GM18526 (cell line): ENCODE data around the gene MRPL27.

Experiments
- POLR2A ChIP-seq: IDR thresholded peaks from 3 replicates; pipeline ENCODE4 v1.6.1; 2011; ENCODE audit not compliant: insufficient read length; ENCODE audit errors: extremely low read depth

MRPL27 gene

GRCh38 chr17:50372758-50373556 lies at the start of gene MRPL27, which contains the start of gene EME1:
Gene MRPL27, minus strand, starts transcription at chr17:50373184. Its CDS starts 14 bp downstream, at chr17:50373170.
Gene EME1, plus strand, starts transcription at chr17:50373229. Its CDS starts 1,980 bp downstream, at chr17:50375209.
- peak; percentile 87 for TF ChIP-seq POLR2A

GRCh38 chr17:50422738-50423137 lies 49.8 kb upstream of the MRPL27 start:
- TF ChIP-seq POLR2A, result no peak

GRCh38 chr17:50421308-50422051 lies 48.5 kb upstream of the MRPL27 start:
- TF ChIP-seq POLR2A, result no peak

DNA sequence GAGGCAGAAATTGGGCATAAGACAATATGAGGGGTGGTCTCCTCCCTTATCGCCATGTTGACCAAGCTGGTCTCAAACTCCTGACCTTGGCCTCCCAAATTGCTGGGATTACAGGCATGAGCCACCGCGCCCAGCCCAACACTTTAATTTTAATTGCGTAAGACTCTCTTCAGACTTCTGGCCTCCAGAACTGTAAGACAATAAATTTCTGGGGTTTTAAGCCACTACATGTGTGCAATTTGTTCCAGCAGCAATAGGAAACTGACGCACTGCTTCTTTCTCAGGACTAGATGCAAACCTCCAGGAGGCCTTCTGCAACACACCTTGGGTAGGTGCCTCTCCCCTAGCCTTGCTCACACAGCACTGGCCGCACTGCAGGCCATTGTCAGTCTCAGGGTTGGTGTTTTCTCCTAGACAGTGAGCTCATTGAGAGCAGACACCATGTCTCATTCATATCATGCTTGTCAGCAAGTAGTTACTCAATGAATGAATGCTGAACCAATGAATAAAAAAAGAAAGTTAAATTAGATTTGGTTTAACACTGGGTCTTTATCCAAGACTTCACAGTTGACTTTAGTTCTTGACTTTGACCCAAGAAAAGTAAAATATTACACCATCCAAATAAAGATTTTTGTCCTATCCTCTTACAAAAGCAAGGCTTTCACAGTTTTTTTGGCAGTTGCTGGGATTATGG lies 47.6 kb upstream of the MRPL27 start:
- TF ChIP-seq POLR2A, result no peak

- no peak for TF ChIP-seq POLR2A
Observed at GRCh38 chr17:50414808-50415207, 41.8 kb upstream of the MRPL27 start.

GRCh38 chr17:50412188-50412732 lies 39.3 kb upstream of the MRPL27 start:
- TF ChIP-seq POLR2A, result no peak

DNA sequence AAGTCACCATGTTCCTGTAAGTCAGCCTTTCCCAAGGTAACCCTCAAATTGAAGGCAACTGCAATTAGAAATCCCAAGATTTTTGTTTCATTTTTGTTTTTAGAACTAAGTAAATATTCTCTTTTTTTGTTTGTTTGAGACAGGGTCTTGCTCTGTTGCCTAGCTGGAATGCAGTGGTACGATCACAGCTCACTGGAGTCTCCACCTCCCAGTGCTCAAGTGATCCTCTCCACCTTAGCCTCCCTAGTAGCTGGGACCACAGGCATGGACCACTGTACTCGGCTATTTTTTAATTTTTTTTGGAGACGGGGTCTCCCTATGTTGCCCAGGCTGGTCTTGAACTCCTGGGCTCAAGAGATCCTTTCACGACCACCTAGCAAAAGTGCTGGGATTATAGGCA lies 34.9 kb upstream of the MRPL27 start:
- no peak for TF ChIP-seq POLR2A

GRCh38 chr17:50406578-50406977 lies 33.6 kb upstream of the MRPL27 start:
- no peak for TF ChIP-seq POLR2A

GRCh38 chr17:50397919-50398285 lies 24.9 kb upstream of the MRPL27 start:
- TF ChIP-seq POLR2A, result no peak

DNA sequence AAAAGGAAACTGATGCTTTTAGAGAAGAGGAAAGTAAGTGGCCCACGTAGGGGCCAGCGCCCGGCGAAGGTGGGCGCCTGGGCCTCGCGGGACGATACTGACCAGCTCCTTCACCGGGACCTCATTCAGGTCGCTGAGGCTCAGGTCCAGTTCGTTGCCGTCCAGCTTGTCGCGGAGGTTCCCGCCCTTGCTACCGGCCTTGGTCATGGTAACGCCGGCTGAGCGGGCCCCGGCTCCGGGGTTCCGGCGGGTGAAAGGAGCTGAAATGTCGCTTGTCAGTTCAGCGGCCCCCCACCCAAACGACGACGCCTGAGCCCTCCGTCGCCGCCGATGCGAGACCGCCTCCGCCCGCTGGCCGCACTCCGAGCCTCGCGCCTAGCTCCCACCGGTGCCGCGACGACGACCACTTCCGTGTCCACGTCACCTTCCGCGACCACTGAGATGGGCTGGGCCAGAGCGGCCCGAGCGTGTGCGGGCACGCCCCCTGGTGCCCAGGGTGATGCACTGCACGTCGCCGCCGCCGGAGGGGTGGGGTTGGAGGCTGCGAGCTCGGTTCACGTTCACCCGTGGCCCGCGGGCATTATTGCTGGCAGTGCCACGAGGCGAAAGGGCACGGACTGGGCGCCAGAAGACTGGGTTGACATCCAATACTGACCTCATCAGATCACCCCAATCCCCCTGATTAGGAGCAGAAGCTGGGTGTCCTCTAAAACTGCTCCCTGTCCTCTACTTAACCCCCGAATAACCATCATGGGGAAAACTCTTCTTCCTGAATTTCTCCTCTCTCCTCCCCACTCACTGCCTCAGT lies 24.3 kb upstream of the MRPL27 start, which contains the start of gene LRRC59:
LRRC59 (minus strand) TSS at position 413 of the 808 bp plus-strand sequence; CDS start at position 207, 206 bp downstream.
- TF ChIP-seq POLR2A, result peak; percentile 94

GRCh38 chr17:50396261-50397110 lies 23.5 kb upstream of the MRPL27 start:
- TF ChIP-seq POLR2A, result no peak

DNA sequence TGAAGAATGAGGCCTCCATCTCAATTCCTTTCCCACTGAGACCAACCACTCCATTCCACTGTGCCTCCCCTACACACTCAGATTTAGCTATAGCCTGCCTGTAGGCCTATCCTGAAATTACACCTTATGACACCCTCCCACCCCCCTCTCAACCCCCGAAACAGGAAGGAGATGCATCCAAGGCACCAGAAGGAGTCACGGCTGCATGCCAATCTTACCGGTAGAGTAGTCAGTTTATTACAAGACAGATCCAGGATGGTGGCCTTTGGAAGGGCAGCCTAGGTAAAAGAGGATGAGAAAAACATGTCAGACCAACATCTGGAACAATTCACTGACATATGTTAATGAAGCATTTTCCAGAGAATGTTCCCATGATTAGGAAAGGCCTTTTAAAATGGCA lies 21.7 kb upstream of the MRPL27 start:
- no peak for TF ChIP-seq POLR2A

DNA sequence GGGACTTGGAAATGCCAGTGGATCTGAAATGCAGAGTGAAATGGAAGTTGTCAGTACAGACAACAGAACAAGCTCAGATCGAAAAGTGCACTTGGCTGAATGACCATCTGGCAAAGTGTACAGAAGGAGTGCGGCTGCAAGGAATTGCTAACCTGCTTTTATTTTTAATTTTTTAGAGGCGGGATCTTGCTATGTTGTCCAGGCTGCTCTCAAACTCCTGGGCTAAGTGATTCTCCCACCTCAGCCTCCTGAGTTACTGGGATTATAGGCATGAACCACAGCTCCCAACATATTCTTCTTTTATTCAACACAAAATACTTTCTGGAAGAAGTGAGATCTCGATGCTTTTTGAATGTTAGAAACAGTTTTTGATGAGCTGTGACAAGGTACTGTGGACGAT lies 20.7 kb upstream of the MRPL27 start:
- no peak for TF ChIP-seq POLR2A

DNA sequence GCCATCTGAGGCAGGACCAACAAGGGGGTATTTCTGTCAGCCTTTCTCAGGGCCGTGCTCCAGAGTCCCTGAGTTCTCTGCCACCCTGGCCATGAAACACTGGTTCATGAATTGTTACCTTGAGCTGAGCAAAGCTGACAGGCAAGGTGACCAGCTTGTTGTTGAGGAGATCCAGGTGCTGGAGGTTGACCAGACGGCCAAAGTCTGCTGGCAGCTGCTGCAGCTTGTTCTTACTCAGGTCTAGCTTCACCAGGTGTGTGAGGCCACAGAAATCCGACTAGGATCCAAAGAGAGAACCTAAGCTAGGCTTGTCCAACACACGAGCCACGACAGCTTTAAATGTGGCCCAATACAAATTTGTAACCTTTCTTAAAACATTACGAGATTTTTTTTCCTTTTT lies 19.6 kb upstream of the MRPL27 start:
- no peak for TF ChIP-seq POLR2A
